Adrenal gland (tissue), 12 donors: ENCODE results near the gene KIR3DL3. TPM values are rescaled to one million over a fixed set of nuclear protein-coding genes. Genes with fewer than 3 reads are reported as not detected.
"Not testable (repeated sequence)": the region's sequence is repeated elsewhere in the genome, so short reads cannot be mapped to it uniquely, and the experiment has no call there.

Experiments used
- DNase-seq, 7 donors: peaks; one replicate each; pipeline ENCODE4 v3.0.0-alpha.2; 2019 to 2020
- H3K27ac ChIP-seq, 5 donors: fragments of 200-600 bp; sonication (generic) in 4 of 5; 1 replicate in 3 of 5; 2 replicates in 2 of 5; pipeline versions ENCODE4 v1.5.1 to v1.8.0; 2016 to 2020; ENCODE audit warnings: mild to moderate bottlenecking in 1 of 5
- H3K27me3 ChIP-seq: fragments of 200-600 bp; 2 replicates; pipeline ENCODE4 v1.8.0; 2021
- H3K36me3 ChIP-seq, 2 donors: fragments of 200-600 bp; replicated peaks in 1 of 2; 1 replicate in 1 of 2; 2 replicates in 1 of 2; pipeline versions ENCODE4 v1.5.1 to v1.8.0; 2018 to 2022
- H3K4me1 ChIP-seq, 2 donors: fragments of 200-600 bp; replicated peaks in 1 of 2; 1 replicate in 1 of 2; 2 replicates in 1 of 2; pipeline versions ENCODE4 v1.5.1 to v1.8.0; 2018 to 2021
- H3K4me3 ChIP-seq, 4 donors: fragments of 200-600 bp; sonication (generic) in 3 of 4; one replicate each; pipeline ENCODE4 v1.5.1; 2016 to 2018
- H3K9me3 ChIP-seq, 3 donors: fragments of 200-600 bp; sonication (generic) in 1 of 3; replicated peaks in 1 of 3; 1 replicate in 2 of 3; 2 replicates in 1 of 3; pipeline versions ENCODE4 v1.5.1 to v1.8.0; 2016 to 2021
- POLR2A ChIP-seq, 2 donors: fragments of 450-650 bp; IDR thresholded peaks; one replicate each; pipeline ENCODE4 v1.6.1; 2017; ENCODE audit warnings: antibody characterized with exemption in 2 of 2, mild to moderate bottlenecking in 2 of 2, moderate library complexity in 1 of 2
- WGBS, 4 donors: extraction: QIAGEN DNeasy Blood & Tissue Kit in 2 of 4; methylation state at CpG; one replicate each; pipeline versions ENCODE4 v1.1.5 to v1.1.7; 2013 to 2017; 5-methylcytosine and 5-hydroxymethylcytosine counted together
- intact Hi-C, 2 donors: fragments of 100-400 bp; cut with DNase I; formaldehyde crosslinking; loops; one replicate each; pipeline versions ENCODE4 v1.14.1 to v1.15.0; 2022 to 2023
- polyA plus RNA-seq, 3 donors: library from polyadenylated mRNA; stranded (reverse); fragments of 200-250 nt in 2 of 3; fragments of 350-450 nt in 1 of 3; fragmentation: Illumina TruSeq in 1 of 3; extraction: RNeasy Lipid Tissue Mini Kit (QIAGEN cat#74804) in 1 of 3; gene quantifications; one replicate each; pipeline ENCODE4 v1.2.3, GENCODE V29; 2013 to 2014
- total RNA-seq, 9 donors: library from RNA; depleted of rRNA in 4 of 9; stranded (reverse); fragments of >200 nt in 4 of 9; fragments of 120-200 nt in 1 of 9; fragmentation: NEBNext Ultra II Directional in 1 of 9; extraction: Animal tissue kit (Norgen Biotek cat#: 25700) in 1 of 9; gene quantifications; one replicate each; pipeline versions ENCODE4 v1.1.0 to v1.2.4, GENCODE V29; 2013 to 2023
- TF ChIP-seq, protein P1 (sequence below), 6 experiments: fragments of 450-650 bp in 4 of 6; fragments of 200-600 bp in 2 of 6; sonication (generic) in 1 of 6; IDR thresholded peaks; 1 replicate in 5 of 6; 2 replicates in 1 of 6; pipeline versions ENCODE4 v1.5.1 to v1.8.0; 2016 to 2021; ENCODE audit warnings: antibody characterized with exemption in 6 of 6, mild to moderate bottlenecking in 2 of 6, moderate library complexity in 1 of 6
- donor health status: healthy with polysubstance abuse.
- donor health status: Bipolar disorder and iron deficiency.
- donor health status: DM: yes; HTN: yes; CAD: no.
- donor health status: DM: no; HTN: no; CAD: no.
- donor health status: DM: no; HTN: no; CAD: no.
- donor health status: DM: yes; HTN: yes; CAD: no.

Gene KIR3DL3
- total and polyA plus RNA-seq, 12 donors: not detected

DNA sequence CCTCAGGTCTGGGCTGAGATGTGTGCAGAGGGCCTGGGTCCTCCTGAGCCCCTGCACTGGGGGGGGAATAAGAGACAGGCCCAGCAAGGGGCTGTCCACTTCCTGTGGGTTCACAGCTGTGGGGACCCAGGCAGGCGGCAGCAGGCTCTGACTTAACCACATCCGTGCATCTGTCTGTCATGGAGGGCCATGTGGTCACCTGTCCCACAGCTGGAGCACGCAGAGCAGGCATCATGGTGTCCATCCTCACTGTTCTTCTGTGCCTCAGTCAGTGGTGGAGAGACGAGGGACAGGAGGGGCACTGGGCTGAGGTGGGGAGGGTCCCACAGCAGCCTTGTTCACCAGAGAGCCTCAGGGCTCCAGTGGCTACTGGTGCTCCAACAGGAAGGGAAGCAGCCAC lies 16.3 kb upstream of the KIR3DL3 start:
- H3K4me3 ChIP-seq: no peak overlapping the region
- H3K36me3 ChIP-seq: no peaks in the 10 kb centered on the region
- intact Hi-C loops: no loop called here
- H3K27ac ChIP-seq: no peak overlapping the region
- H3K9me3 ChIP-seq: no peaks in the 10 kb centered on the region
- no peak for DNase-seq
- WGBS, 4 donors: 54 to 65% (median 59%) methylated on average over 1 to 4 of the region's 4 CpGs
- H3K4me1 ChIP-seq: no peaks in the 10 kb centered on the region
- no peak for TF ChIP-seq POLR2A (IDR thresholded peaks at IDR 0.05)
- TF ChIP-seq, protein P1, sequence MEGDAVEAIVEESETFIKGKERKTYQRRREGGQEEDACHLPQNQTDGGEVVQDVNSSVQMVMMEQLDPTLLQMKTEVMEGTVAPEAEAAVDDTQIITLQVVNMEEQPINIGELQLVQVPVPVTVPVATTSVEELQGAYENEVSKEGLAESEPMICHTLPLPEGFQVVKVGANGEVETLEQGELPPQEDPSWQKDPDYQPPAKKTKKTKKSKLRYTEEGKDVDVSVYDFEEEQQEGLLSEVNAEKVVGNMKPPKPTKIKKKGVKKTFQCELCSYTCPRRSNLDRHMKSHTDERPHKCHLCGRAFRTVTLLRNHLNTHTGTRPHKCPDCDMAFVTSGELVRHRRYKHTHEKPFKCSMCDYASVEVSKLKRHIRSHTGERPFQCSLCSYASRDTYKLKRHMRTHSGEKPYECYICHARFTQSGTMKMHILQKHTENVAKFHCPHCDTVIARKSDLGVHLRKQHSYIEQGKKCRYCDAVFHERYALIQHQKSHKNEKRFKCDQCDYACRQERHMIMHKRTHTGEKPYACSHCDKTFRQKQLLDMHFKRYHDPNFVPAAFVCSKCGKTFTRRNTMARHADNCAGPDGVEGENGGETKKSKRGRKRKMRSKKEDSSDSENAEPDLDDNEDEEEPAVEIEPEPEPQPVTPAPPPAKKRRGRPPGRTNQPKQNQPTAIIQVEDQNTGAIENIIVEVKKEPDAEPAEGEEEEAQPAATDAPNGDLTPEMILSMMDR (IDR thresholded peaks at IDR 0.05): no peak
- H3K27me3 ChIP-seq: no peaks in the 10 kb centered on the region

DNA sequence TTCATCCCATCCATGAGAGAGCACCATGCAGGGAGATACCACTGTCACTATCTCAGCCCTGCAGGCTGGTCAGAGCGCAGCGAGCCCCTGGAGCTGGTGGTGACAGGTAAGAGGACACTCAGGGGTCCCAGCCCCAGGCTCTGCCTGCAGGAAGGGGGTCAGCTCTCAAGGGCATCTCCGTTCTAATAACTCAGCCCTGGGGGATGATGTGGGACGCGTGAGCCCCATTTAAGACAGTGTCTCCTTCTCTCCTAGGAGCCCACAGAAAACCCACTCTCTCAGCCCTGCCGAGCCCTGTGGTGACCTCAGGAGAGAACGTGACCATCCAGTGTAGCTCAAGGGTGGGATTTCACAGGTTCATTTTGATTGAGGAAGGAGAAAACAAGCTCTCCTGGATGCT lies 15.5 kb upstream of the KIR3DL3 start:
- no peak for DNase-seq
- intact Hi-C loops: no loop called here
- no peak for TF ChIP-seq POLR2A (IDR thresholded peaks at IDR 0.05)
- TF ChIP-seq, protein P1 (IDR thresholded peaks at IDR 0.05): no peak

DNA sequence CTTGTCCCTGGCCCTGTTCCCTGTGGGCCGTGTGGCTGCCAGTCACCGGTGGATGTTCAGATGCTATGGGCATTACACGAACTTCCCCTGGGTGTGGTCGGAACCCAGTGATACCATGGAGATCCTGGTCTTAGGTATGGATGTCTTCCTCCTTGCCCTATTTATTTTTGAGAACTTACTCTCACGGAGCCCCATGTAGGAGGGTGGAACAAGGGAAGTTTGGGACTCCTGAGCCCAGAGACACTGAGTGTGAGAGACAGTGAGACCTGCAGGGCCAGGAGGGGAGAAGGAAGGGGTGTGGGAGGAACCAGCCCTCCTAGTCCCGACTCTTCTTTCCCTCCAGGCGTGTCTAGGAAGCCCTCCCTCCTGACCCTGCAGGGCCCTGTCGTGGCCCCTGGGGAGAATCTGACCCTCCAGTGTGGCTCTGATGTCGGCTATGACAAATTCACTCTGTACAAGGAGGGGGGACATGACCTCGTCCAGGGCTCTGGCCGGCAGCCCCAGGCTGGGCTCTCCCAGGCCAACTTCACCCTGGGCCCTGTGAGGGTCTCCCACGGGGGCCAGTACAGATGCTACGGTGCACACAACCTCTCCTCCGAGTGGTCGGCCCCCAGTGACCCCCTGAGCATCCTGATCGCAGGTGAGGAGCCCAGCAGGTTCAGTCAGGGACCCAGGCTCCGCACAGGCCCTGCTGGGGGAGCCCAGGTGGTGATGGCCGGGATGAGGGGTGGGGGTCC lies 14.9 kb upstream of the KIR3DL3 start:
- H3K36me3 ChIP-seq: no peaks in the 10 kb centered on the region
- intact Hi-C loops: no loop called here
- no peak overlapping the region for H3K27ac ChIP-seq
- DNase-seq: no peak
- no peaks in the 10 kb centered on the region for H3K4me1 ChIP-seq
- no peak overlapping the region for H3K4me3 ChIP-seq
- TF ChIP-seq, protein P1 (IDR thresholded peaks at IDR 0.05): no peak
- TF ChIP-seq POLR2A (IDR thresholded peaks at IDR 0.05): no peak
- H3K9me3 ChIP-seq: no peaks in the 10 kb centered on the region
- 53 to 73% (median 68%) methylated on average over 11 to 18 of the region's 18 CpGs for WGBS, 4 donors
- no peaks in the 10 kb centered on the region for H3K27me3 ChIP-seq

More for the DNA sequence above, 15.5 kb upstream of the KIR3DL3 start:
- 80 to 91% (median 84%) methylated on average over 4 to 7 of the region's 7 CpGs for WGBS, 4 donors
- no peak overlapping the region for H3K27ac ChIP-seq
- no peaks in the 10 kb centered on the region for H3K4me1 ChIP-seq
- H3K36me3 ChIP-seq: no peaks in the 10 kb centered on the region
- no peak overlapping the region for H3K4me3 ChIP-seq
- H3K27me3 ChIP-seq: no peaks in the 10 kb centered on the region
- H3K9me3 ChIP-seq: no peaks in the 10 kb centered on the region

DNA sequence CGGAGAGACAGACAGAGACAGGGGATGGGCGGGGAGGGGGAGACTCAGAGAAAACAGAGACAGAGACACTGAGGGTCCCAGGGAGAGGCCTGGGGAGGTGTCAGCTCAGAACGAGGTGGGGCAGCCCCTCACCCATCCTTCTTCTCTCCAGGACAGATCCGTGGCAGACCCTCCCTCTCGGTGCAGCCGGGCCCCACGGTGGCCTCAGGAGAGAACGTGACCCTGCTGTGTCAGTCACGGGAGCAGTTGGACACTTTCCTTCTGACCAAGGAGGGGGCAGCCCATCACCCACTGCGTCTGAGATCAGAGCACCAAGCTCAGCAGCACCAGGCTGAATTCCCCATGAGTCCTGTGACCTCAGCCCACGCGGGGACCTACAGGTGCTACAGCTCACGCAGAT lies 14.3 kb upstream of the KIR3DL3 start:
- 57 to 73% (median 60%) methylated on average over 2 to 11 of the region's 13 CpGs for WGBS, 4 donors
- H3K4me1 ChIP-seq, DNase-seq, H3K27me3 ChIP-seq, H3K4me3 ChIP-seq, H3K27ac ChIP-seq, H3K9me3 ChIP-seq, H3K36me3 ChIP-seq, intact Hi-C loops: not testable (repeated sequence)

DNA sequence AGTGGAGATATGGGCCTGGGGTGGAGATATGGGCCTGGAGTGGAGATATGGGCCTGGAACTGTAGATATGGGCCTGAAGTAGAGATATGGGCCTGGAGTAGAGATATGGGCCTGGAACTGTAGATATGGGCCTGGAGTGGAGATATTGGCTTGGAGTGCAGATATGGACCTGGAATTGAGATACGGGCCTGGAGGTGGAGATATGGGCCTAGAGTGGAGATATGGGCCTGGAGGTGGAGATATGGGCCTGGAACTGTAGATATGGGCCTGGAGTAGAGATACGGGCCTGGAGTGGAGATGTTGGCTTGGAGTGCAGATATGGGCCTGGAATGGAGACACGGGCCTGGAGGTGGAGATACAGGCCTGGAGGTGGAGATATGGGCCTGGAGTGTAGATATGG lies 402 bp downstream of the KIR3DL3 start:
- no peak for DNase-seq
- intact Hi-C loops: no loop called here
- Histone ChIP-seq H3K4me1 (no peaks in the 10 kb centered on the region), H3K9me3 (peaks cover 0 to 17% (median 0%) of the 10 kb centered on the region in 3 donors), H3K36me3 (no peaks in the 10 kb centered on the region), H3K4me3 (no peak overlapping the region), H3K27me3 (no peaks in the 10 kb centered on the region), H3K27ac (no peak overlapping the region)
- TF ChIP-seq POLR2A (IDR thresholded peaks at IDR 0.05): no peak
- TF ChIP-seq, protein P1 (IDR thresholded peaks at IDR 0.05): no peak
- WGBS, 4 donors: 56 to 77% (median 73%) methylated on average over 3 of the region's 3 CpGs
